SK-N-MC (cell line): ENCODE measurements around the gene CD99L2.

Source experiments
- DNase-seq: peaks from one replicate; pipeline ENCODE4 v3.0.0-alpha.2; 2011; ENCODE audit warnings: low read depth, low spot score
- H3K27ac ChIP-seq: fragments of 200-600 bp; sonication (generic); 2 replicates; pipeline ENCODE4 v1.5.1; 2016; ENCODE audit warnings: mixed run types
- H3K36me3 ChIP-seq: fragments of 200-600 bp; sonication (generic); 2 replicates; pipeline ENCODE4 v1.6.1; 2017; ENCODE audit warnings: antibody characterized with exemption, low read length, mixed read lengths; ENCODE audit not compliant: insufficient read depth
- H3K4me3 ChIP-seq: fragments of 200-600 bp; sonication (generic); 2 replicates; pipeline ENCODE4 v1.5.1; 2016
- H3K9ac ChIP-seq: fragments of 200-600 bp; sonication (generic); 2 replicates; pipeline ENCODE4 v1.8.0; 2017; ENCODE audit warnings: mixed run types, mixed read lengths; ENCODE audit not compliant: insufficient read length
- H3K9me3 ChIP-seq: fragments of 200-600 bp; sonication (generic); 2 replicates; pipeline ENCODE4 v1.6.1; 2017; ENCODE audit warnings: low read depth, mild to moderate bottlenecking, antibody characterized with exemption, low read length, moderate library complexity, mixed read lengths
- EZH2 ChIP-seq: fragments of 200-600 bp; sonication (generic); IDR thresholded peaks from one replicate; pipeline ENCODE4 v1.6.1; 2017; ENCODE audit warnings: antibody characterized with exemption
- FOXP2 ChIP-seq: optimal IDR thresholded peaks from 2 replicates; pipeline ENCODE3; 2011; ENCODE audit warnings: mild to moderate bottlenecking, moderate library complexity; ENCODE audit not compliant: insufficient read depth; ENCODE audit errors: extremely low read length, control extremely low read depth
- POLR2AphosphoS5 ChIP-seq: IDR thresholded peaks from 2 replicates; pipeline ENCODE4 v1.6.1; 2012; ENCODE audit warnings: mild to moderate bottlenecking, low read depth, low read length, borderline replicate concordance

CD99L2 gene

DNA sequence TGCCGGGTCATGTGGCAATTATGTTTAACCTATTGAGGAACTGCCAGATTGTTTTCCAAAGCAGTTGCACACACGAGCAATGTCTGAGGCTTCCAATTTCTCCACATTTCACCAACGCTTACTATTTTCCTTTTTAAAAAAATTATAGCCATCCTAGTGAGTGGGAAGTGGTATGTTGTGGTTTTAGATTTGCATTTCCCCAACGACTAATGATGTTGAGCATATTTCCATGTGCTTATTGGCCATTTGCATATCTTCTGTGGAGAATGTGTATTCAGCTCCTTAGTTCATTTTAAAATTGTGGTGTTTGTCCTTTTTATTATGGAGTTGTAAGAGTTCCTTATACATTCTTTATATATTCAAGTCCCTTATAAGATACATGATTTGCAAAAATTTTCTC is 145.1 kb downstream of the CD99L2 start:
- no peak for DNase-seq
- Histone ChIP-seq H3K4me3 (no peak overlapping the region), H3K27ac (no peak overlapping the region), H3K9me3 (no peaks in the 10 kb centered on the region), H3K9ac (no peak overlapping the region), H3K36me3 (no peaks in the 10 kb centered on the region; the same call in 1 of the 2 replicates)
- TF ChIP-seq EZH2, result no peak
- no peak for TF ChIP-seq FOXP2
- TF ChIP-seq POLR2AphosphoS5, result no peak

DNA sequence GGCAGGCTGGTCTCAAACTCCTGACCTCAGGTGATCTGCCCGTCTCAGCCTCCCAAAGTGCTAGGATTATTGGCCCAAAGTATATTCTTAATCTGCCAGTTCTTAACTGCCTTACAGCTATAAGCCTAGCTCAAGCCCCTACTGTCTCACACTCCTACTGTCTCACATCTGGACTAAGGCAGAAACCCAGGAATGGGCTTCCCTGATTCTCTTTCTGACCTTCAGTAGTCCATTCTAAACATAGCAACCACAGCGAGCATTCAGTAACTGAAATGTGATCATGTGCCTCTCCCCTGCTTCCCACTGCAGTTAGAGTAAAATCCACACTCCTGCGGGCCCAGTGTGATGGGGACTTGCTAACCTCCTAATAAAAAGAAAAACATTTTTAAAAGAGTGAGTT is 146.3 kb downstream of the CD99L2 start:
- Histone ChIP-seq H3K4me3 (no peak overlapping the region), H3K9me3 (no peaks in the 10 kb centered on the region), H3K36me3 (no peaks in the 10 kb centered on the region; the same call in 1 of the 2 replicates), H3K9ac (no peak overlapping the region), H3K27ac (no peak overlapping the region)
- DNase-seq, result no peak
- TF ChIP-seq POLR2AphosphoS5 (no peak), FOXP2 (no peak), EZH2 (no peak)

DNA sequence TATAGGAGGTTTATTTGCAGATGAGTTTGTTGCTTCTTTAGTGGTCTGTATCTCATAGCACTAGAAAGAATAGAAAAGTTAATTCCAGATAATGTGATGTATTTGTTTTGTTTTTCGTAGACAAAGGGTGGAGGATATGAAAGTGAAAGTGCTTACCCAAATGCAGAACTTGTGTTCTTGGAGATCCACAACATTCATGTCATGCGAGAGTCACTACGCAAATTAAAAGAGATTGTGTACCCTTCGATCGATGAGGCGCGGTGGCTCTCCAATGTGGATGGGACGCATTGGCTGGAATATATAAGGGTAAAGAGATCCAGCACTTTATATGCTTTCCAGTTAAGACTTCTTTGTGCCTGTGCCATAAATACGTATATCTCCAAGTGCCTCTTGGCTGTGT is 162.0 kb downstream of the CD99L2 start:
- Histone ChIP-seq H3K27ac (no peak overlapping the region), H3K9me3 (no peaks in the 10 kb centered on the region), H3K4me3 (no peak overlapping the region), H3K36me3 (peaks cover 21% of the 10 kb centered on the region; the same call in 1 of the 2 replicates), H3K9ac (no peak overlapping the region)
- TF ChIP-seq EZH2, result no peak
- no peak for TF ChIP-seq POLR2AphosphoS5
- TF ChIP-seq FOXP2, result no peak
- DNase-seq, result no peak

DNA sequence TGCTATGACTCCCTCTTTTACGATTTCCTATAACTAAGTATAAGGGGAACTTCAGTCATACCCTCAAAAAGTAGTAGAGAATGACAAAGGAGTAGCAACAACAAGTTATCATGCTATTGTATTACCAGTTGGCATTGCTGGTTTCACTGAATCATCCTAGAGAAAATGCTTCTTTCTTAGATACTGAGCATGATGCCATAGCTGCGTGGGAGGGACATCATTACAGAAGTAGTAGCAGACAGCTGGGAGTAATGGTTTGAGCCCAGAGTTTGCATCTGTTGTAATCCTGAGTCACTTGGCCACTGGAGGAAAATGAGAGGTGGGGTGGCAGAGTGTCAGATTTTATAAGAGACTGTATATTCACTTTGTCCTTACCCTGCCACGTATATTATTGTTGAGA is 166.7 kb downstream of the CD99L2 start:
- no peak overlapping the region for H3K27ac ChIP-seq
- H3K36me3 ChIP-seq, result peaks cover 8% of the 10 kb centered on the region; the same call in 1 of the 2 replicates
- DNase-seq, result no peak
- no peak overlapping the region for H3K4me3 ChIP-seq
- H3K9ac ChIP-seq, result no peak overlapping the region
- no peaks in the 10 kb centered on the region for H3K9me3 ChIP-seq
- no peak for TF ChIP-seq EZH2
- TF ChIP-seq FOXP2, result no peak
- TF ChIP-seq POLR2AphosphoS5, result no peak

DNA sequence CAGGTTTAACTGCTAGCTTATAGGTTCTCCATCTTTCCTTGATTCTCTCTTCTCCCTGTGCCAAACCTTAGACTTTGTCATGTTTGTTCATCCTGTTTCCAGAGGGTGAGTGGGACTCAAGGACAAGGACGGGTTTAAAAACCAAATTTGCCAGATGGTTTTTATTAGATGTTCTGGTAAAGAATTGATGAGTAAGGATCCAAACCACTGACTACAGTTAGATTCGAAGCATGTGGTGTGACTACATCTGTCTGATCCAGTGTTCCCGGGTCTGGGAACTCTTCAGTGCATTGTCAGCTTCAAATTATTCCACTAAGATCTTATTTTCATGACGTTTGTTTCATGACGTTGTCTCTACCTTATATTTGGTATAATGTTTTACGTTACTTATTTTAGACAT is 167.7 kb downstream of the CD99L2 start:
- no peak overlapping the region for H3K9ac ChIP-seq
- H3K9me3 ChIP-seq, result no peaks in the 10 kb centered on the region
- DNase-seq, result no peak
- H3K4me3 ChIP-seq, result no peak overlapping the region
- no peak for TF ChIP-seq EZH2
- TF ChIP-seq FOXP2, result no peak
- no peak for TF ChIP-seq POLR2AphosphoS5
- no peak overlapping the region for H3K27ac ChIP-seq
- H3K36me3 ChIP-seq, result peaks cover 8% of the 10 kb centered on the region; the same call in 1 of the 2 replicates

DNA sequence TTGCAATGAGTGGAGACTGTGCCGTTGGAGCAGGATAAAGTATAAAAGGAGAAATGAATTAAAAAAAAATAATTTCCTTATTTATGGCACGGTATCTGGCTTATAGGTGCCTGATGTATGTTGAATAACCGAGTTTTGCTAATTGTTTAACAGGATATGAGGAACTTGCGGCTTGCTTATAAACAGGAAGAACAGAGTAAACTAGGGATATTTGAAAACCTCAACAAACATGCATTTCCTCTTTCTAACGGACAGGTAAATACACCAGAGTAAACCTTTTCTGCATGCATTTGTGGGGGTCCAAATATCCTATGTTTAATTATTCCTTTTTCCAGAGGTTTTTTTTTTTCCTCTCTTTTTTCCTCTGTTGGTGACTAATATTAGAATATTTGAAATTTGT is 168.5 kb downstream of the CD99L2 start:
- DNase-seq, result no peak
- H3K9ac ChIP-seq, result no peak overlapping the region
- no peak for TF ChIP-seq POLR2AphosphoS5
- no peak for TF ChIP-seq EZH2
- TF ChIP-seq FOXP2, result no peak
- no peak overlapping the region for H3K27ac ChIP-seq
- H3K4me3 ChIP-seq, result no peak overlapping the region
- no peaks in the 10 kb centered on the region for H3K9me3 ChIP-seq
- peaks cover 8% of the 10 kb centered on the region; the same call in 1 of the 2 replicates for H3K36me3 ChIP-seq

DNA sequence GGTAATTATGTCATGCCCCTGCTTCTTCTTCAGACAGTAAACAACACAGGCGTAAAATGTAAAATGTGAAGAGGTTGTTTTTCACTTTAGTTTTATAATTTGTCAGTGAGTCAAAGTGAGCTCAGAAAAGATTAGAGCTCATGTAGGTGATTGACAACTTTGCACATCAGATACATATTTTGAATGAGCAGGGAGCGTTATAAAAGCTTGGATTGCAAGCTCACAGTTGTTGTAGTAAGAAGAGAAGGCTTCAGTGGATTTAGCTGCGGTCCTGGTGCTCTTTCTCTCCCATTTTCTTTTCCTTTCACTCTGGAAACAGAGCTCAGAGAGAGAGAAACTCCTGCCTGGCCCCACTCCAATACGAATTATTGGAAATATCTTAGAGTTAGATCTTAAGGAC is 178.8 kb downstream of the CD99L2 start:
- DNase-seq, result no peak
- Histone ChIP-seq H3K9ac (no peak overlapping the region), H3K9me3 (no peaks in the 10 kb centered on the region; the same call in 1 of the 2 replicates), H3K4me3 (no peak overlapping the region), H3K36me3 (peaks cover 4% of the 10 kb centered on the region; the same call in 1 of the 2 replicates), H3K27ac (no peak overlapping the region)
- TF ChIP-seq EZH2 (no peak), POLR2AphosphoS5 (no peak), FOXP2 (no peak)
